GM18909 (cell line): ENCODE data around the gene SRGAP2C.
"Not testable (repeated sequence)": the region's sequence is repeated elsewhere in the genome, so short reads cannot be mapped to it uniquely, and the experiment has no call there.

Experiments
- ATAC-seq: cut with Tn5 transposase; IDR thresholded peaks from one replicate; pipeline ENCODE4 v1.9.1; 2021; ENCODE audit warnings: mild to moderate bottlenecking; ENCODE audit not compliant: unreplicated experiment, poor library complexity

The SRGAP2C gene

DNA sequence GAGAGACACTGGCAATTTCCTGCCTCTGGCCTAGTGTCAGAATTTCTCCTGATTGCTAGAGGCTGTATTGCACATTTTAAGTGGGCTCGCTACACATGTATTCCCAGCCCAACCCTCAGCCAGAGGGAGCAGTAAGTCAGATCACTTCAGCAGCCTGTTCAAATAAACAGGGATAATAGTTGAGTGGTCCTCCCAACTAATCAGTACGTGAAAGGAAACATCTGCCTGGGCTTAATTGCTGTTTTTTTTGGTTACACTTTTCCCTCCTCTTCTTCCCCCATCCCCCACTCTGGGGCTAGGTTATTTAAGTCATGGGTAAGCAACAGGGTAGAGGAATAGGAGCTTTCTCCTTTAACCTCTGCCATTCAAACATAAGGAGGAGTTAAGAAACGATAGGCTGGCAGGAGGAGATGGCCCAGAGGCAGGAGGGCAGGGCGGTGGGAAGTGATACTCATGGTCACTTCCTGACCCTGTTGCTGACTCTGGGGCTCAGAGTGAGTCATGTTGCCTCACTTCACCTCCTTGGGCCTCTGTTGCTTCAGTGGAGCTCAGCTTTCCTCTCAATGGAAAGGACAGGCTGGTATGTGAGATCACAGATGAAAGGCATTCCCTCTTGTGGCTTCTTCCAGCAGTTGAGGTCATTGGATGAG, 177.6 kb downstream of the SRGAP2C start:
- ATAC-seq: not testable (repeated sequence)

DNA sequence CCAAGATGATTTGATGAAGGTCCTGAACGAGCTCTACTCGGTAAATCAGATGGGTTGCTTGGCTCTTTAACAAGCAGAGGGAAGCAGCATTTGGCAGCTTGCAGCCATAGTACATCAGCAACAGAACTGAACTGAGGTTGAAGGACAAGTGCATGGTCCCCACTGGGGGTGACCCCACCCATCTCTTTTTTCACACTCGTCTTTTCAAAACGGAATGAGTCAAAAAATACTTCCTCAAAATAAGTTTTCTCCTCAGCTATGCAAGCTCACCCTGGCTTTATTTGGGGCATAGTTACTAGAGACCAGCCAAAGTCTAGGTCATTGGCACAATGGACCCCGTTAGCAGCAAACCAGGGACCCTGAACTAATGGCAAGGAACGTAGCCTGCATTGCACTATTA, 180.5 kb downstream of the SRGAP2C start:
- not testable (repeated sequence) for ATAC-seq

DNA sequence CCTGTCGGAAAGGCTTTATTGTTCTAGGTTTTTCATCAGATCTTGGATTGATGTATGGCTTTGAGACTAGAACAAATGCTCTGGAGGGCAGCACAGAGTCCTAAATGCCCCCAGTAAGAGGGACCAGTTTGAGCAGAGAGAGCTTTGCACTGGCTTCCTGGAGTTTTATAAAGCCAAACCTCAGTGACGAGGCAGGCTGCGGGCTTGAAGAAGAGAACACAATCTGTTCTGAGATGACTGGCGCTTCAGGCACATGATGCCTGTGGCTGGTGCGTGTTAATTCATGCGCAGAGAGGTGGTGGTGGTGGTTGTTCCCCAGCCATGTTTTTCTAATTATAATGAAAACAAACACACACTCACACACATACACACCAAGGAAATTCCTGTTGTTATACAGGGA, 180.9 kb downstream of the SRGAP2C start:
- not testable (repeated sequence) for ATAC-seq

DNA sequence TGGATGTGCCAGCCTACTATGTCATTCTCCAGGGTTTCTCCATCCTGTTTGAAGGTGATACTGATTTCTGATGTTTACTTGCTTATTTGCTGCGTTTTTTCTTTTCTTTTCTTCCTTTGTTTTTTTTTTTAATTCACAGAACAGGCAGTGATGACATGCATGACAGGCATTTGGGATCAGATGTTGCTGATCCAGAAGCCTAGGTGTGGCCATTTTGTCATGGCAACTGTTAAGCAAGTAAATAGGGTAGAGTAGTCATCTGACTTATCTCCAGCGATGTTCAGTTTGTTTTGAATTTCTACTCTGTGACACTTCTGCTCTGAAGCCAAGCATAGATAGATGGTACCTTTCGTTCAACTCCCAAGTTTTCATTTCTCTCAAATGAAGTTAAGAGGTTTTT, 181.4 kb downstream of the SRGAP2C start:
- not testable (repeated sequence) for ATAC-seq

DNA sequence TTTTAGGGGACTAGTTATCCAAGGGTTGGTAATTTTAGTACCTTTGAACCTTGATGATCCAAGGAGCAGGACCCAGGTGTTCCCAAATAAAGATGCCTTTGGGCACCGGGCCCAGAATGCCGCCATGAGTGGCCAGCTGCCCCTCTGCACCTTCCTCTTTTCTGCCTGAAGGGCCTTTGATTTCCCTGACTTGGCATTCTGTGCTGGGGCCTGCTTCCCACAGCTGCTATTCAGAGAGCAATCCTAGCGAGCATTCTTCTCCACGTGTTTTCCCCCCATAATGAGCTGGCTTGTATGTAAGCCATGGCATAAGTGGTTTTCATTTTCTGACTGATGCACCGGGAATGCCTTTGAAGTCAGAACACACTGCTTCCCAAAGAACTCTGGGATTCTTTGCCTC, 184.1 kb downstream of the SRGAP2C start:
- ATAC-seq: not testable (repeated sequence)

DNA sequence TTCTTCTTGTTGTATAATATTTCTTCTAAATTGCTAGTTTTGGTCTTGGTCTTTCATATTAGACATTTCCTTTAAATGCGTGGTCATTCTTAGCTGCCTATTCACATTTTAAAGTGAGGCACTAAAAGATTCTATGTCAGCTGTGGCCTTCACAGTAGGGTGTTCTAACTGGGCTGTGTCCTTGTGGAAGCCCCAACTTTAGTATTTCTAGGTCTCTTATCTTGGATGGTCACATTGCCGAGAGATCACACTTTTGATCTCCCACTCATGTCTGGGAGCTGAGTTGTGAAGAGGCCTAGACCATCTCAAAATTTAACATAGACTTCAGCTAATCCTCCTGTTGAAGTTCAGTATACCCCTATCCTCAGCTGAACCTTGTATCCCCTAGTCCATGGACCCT, 185.2 kb downstream of the SRGAP2C start:
- ATAC-seq: not testable (repeated sequence)

DNA sequence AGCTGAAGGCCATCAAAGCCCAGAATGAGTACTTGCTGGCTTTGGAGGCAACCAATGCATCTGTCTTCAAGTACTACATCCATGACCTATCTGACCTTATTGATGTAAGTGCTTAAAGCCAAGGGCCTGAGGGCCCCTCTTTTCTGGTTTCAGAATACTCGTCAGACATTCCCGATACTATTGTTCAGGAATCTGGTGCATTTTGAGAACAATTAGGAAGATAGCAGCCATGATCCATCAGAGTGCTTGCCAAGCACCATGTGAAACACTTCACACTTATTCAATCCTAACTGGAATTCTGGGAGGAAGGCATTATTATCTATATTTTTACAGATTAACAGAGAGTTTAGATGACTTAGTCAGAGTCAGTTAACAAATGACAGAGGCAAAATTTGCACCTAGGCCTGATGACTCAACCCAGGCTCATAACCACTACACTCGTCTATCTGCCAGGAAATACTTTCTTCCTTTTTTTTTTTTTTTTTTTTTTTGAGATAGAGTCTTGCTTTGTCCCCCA, 190.1 kb downstream of the SRGAP2C start:
- ATAC-seq: not testable (repeated sequence)

DNA sequence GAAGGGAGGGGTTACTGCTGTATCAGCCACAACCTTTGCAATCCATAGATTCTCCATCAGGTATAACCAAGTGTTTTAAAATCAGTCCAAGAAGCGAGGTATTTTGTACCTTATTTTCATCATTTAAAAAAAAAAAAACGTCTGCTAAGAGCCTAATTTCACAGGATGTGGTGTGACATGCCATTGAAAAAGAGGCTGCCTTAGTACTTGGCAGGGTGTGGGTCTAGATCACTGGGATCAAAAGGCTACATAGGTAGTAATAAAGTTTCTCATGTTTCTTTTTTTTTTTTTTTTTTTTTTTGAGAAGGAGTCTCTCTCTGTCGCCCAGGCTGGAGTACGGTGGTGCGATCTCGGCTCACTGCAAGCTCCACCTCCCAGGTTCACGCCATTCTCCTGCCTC, 192.2 kb downstream of the SRGAP2C start:
- ATAC-seq: not testable (repeated sequence)

DNA sequence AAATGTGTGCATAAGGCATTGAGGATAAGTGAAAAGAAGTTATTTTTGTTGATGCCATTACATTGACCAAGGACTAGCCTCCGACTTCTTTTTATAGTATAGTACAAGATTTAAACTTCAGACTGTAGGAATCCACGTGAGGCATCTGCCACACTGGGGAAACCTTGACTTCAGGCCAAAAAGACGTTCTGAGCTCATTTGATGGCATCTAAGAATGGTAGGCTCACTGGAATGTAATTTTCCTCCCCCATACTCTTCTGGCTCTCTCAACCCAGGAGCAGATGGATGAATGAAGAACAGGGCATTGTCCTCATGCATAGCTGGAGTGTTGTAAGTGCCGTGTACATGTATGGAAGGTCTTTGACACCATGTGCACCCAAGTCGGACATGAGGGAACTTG, 194.0 kb downstream of the SRGAP2C start:
- not testable (repeated sequence) for ATAC-seq

DNA sequence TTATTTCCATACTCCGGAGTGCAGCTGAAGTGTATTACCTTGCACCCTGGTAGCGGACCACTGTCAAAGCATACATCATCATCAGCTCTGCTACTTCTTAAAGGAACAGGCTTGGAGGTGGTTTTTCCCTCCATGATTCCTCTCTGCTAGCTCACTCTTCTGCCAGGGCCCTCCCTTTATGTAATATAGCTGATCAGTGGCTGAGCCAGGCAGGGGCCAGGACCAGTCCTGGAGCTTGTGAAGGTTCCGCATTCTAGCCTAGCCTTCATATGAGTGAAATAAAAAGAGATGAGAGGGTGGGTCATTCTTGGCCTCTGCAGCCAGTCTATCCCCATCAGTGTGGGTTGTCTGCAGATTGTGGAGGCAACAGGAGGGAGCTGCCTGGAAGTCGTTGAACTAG, 200.0 kb downstream of the SRGAP2C start:
- ATAC-seq: not testable (repeated sequence)

DNA sequence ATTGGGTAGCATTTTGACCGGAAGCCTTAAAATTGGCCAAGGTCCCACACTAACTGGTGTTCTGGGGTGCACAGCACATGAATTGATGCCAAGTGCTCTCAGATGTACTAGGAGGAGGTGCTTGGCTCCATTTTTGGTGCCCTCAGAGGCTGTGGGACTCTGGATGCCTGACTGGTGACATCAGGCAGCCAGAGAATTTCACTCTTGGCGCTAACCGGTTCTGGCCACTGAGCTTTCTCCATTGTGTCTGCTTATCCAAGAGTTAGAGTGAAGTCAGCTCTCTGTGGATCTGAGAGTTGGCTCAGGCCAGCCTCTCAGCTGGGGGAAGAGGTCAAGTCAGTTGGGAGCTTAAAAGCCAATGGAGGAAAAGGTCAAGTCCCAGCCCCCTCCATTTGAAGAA, 200.4 kb downstream of the SRGAP2C start:
- not testable (repeated sequence) for ATAC-seq

DNA sequence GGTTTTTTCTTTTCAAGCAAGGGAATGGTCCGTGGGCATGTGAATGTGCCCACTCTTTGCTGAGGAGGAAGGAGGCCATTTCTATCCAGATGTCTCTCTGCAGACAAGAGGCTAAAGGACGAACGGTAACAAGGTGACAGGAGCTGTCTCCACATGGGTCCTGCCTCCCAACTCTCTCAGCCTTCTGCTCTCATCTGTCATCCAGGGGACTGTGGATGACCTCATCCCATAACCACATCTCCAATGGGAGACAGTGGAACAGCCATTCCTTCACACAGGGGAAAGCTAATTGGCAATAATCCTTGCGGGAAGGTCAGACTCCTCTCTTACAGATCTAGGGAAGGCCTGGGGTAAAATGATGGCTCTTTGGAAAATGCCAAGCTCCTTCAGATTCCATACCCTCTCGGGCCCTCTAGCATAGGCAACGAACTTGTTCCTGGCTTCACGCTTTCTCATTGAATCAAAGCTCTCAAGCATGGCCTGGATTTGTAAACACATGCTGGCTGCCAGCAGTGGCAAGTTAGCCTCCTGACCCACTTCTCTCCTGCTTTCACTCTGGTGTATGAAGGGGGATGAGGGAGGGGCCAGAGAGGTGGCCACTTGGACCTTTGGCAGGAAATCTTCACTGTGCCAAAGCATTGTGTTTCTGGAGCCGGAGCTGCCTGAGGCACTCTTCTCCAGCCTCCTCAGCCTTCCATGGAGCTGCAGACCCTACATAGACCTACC, 201.0 kb downstream of the SRGAP2C start:
- not testable (repeated sequence) for ATAC-seq

DNA sequence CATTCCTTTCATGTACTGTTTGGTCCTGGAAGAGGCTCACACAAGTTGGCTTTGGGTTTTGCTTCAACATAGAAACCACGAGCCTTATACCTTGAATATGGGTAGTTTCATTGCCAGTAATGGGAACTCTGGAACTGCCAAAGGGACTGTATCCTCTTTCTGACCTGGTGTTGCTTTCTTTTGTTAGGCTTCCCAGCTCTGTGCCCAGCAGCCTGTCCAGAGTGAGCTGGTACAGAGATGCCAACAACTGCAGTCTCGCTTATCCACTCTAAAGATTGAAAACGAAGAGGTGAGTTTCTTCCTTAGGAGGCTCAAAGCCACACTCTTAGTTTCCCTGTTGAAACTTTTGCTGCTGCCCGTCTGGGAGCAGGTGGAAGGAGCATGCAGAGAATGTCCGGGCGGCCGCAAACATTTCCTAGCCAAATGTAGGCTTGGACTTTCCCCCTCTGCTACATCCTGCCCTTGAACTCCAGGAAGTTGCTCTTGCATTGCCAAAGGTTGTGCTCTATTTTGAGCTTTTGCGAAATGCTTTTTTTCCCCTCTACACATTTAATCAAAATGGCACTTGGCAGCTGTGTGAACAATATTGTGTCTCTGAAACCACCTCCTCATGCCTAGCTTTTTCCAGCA, 201.7 kb downstream of the SRGAP2C start:
- not testable (repeated sequence) for ATAC-seq

DNA sequence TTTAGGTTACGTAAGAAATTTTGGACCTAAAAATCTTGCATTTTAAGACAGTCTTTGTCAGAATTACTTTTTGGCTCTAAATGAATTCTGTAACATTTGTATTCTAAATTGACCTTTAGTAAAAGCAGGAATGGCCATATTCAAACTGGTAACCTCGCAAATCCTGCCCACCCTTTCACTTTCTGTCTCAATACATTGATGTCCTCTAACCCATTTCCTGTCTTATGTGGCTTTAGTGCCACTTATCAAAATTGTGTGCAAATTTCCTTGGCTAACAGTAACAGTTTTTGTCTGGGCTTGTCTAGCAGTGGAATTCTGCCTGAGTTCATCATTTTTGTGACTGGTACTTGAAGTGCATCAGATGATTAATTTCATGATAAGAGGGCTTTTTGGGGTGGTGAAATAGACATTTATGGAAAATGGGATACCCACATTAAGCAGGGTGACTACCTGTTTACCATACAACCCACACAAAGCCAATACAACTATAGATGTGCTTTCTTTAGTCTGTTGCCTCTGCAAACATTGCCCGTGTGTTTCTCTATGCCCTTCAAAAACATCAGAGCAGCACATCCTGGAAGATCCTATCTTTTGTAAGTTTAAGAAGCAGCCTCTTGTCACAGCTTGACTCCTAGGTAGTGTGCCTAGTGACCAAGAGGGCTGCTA, 205.3 kb downstream of the SRGAP2C start:
- ATAC-seq: not testable (repeated sequence)

DNA sequence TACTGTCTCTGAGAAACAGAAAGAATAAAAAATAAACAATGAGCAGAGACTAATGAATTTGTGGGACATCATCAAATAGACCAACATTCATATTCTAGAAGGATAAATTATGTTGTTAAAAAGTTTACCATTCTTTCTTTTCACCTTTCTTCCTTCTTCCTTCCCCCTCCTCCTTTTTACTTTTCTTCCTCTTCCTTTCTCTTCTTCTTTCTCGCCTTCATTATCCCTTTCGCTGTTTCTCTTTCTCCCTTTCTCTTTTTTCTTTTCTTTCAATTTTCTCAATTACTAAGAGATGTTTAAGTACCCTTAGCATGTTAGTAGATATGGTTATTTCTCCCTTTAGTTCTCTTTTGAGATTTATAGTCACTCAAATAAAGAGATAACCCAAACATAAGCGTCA, 207.4 kb downstream of the SRGAP2C start:
- ATAC-seq: not testable (repeated sequence)

DNA sequence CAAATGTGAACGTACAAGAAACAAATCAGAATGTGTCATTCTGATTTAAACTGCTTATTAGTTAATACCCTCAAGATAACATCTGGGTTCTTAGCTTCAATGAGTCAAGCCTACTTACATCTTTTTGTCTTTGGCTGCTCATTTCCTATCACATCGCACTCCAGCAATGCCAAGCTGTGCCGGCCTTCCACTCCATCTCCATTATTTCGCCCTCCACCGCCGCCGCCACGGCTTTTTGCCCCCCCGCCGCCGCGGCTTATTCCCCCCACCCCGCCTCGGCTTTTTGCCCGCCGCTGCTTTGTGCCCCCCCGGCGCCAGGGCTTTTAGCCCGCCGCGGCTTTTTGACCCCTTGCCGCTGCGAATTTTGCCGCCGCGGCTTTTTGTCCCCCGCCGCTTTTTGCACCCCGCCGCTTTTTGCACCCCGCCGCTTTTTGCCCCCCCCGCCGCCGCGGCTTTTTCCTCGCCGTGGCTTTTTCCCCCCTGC, 211.0 kb downstream of the SRGAP2C start:
- not testable (repeated sequence) for ATAC-seq

DNA sequence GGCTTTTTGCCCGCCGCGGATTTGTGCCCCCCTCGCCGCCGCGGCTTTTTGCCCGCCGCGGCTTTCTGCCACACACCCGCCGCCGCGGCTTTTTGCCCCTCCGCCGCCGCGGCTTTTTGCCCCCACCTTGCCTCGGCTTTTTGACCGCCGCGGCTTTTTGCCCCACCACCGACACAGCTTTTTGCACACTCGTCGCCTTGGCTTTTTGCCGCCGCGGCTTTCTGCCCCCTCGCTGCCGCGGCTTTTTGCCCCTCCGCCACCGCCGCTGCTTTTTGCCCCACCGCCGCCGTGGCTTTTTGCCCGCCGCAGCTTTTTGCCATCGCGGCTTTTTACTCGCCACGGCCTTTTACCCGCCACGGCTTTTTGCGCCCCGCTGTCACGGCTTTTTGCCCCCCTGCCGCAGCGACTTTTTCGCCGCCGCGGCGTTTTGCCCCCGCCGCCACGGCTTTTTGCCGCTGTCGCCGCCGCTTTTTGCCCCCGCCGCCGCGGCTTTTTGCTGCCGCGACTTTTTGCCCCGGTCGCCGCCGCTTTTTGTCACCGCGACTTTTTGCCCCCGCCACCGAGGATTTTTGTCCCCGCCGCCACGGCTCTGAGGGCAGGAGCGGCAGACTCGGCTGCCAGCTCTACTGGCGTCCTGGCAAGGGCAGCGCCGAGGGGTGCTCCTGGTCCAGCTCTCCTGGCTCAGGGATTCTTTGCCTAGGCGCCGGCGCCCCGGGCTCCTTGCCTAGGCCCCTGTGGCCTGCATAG, 211.7 kb downstream of the SRGAP2C start:
- ATAC-seq: not testable (repeated sequence)

DNA sequence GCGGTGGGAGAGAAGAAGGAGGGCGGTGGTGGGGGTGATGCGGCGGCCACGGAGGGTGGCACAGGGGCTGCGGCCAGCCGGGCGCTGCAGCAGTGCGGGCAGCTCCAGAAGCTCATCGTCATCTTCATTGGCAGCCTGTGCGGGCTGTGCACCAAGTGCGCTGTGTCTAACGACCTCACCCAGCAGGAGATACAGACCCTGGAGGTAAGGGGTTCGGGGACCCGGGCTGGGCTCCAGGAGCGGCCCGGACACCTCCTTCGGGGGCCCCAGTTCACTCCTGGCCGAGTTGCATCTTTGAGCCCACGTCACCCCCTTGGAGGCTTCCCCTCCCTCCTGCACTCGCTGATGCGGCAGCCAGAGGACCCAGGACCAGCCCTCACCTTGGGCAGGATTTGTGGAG, 212.3 kb downstream of the SRGAP2C start:
- not testable (repeated sequence) for ATAC-seq

DNA sequence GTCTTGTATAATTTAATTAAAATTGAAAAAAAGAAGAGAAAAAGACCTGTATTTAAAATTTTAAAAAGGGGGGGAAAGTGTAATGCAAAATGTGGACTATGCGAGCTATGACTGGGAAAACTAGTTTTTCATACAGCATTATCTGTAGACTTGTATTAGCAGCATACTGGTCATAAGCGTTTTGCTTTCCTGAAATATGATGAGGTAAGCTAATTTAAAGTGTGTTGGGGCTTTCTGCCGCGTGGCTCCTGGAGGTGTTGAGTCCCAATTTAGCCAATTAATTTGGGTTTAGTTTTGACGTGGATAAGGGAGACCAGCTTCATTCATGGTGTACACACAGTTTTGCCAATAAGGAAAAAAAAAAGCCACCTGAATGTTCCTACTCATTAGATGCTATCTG, 214.4 kb downstream of the SRGAP2C start:
- ATAC-seq: not testable (repeated sequence)

DNA sequence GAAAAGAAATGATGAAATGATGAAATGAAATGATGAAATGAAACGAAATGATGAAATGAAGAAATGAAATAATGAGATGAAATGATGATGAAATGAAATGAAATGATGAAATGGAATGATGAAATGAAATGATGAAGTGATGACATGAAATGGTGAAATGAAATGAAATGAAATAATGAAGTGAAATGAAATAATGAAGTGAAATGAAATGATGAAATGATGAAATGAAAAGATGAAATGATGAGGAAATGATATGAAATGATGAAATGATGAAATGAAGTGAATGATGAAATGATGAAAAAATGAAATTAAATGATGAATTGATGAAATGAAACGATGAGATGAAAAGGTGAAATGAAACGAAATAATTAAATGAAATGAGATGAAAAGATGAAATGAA, 215.3 kb downstream of the SRGAP2C start:
- ATAC-seq: not testable (repeated sequence)
